ENCODE results near the gene NLGN2.
A peak's percentile ranks its signal among the peaks of the same experiment; 100 is the strongest.

Gene NLGN2

GRCh38 chr17:7466318-7466638, 58.6 kb downstream of the NLGN2 start:
- H3K4me2 ChIP-seq (ENCODE audit: low read length) = no peak overlapping the region
- H3K4me3 ChIP-seq (ENCODE audit: low read depth, low read length, poor library complexity, severe bottlenecking) = no peak overlapping the region
- no peak overlapping the region for H2AFZ ChIP-seq (ENCODE audit: low read length)
- H3K4me1 ChIP-seq (ENCODE audit: insufficient read depth, low read length, severe bottlenecking) = peaks cover 20% of the 10 kb centered on the region
- H3K27me3 ChIP-seq (ENCODE audit: insufficient read depth, low read length) = no peaks in the 10 kb centered on the region
- peaks cover 30% of the 10 kb centered on the region for H3K36me3 ChIP-seq (ENCODE audit: insufficient read depth, low read length)
- TF ChIP-seq EZH2 (IDR thresholded peaks at IDR 0.05; ENCODE audit: borderline replicate concordance, low read length) (no peak), CTCF (IDR thresholded peaks at IDR 0.05; ENCODE audit: low read length) (no peak)
- peak overlapping the region; percentile 80 for H3K27ac ChIP-seq (ENCODE audit: low read depth, low read length, poor library complexity, severe bottlenecking)
- no peaks in the 10 kb centered on the region for H3K9me2 ChIP-seq (ENCODE audit: low read depth, low read length)
- no peaks in the 10 kb centered on the region for H3F3A ChIP-seq (ENCODE audit: insufficient read depth, low read length)
- no peaks in the 10 kb centered on the region for H4K20me1 ChIP-seq (ENCODE audit: insufficient read depth, low read length)
- no peaks in the 10 kb centered on the region for H3K79me2 ChIP-seq (ENCODE audit: insufficient read depth, low read length)
- H3K9ac ChIP-seq (ENCODE audit: low read length) = no peak overlapping the region
- H3K9me3 ChIP-seq (ENCODE audit: low read length) = no peaks in the 10 kb centered on the region

GRCh38 chr17:7466639-7467341, 59.1 kb downstream of the NLGN2 start:
- H3K27ac ChIP-seq (ENCODE audit: low read depth, low read length, poor library complexity, severe bottlenecking) = peak overlapping the region; percentile 80
- H4K20me1 ChIP-seq (ENCODE audit: insufficient read depth, low read length) = no peaks in the 10 kb centered on the region
- no peak overlapping the region; the same call in 1 of the 2 replicates for H3K9ac ChIP-seq (ENCODE audit: low read length)
- no peaks in the 10 kb centered on the region for H3K9me3 ChIP-seq (ENCODE audit: low read length)
- H3K27me3 ChIP-seq (ENCODE audit: insufficient read depth, low read length) = no peaks in the 10 kb centered on the region
- H3K36me3 ChIP-seq (ENCODE audit: insufficient read depth, low read length) = peaks cover 25% of the 10 kb centered on the region
- TF ChIP-seq EZH2 (IDR thresholded peaks at IDR 0.05; ENCODE audit: borderline replicate concordance, low read length) = no peak
- TF ChIP-seq CTCF (IDR thresholded peaks at IDR 0.05; ENCODE audit: low read length) = no peak
- H2AFZ ChIP-seq (ENCODE audit: low read length) = no peak overlapping the region
- H3K4me3 ChIP-seq (ENCODE audit: low read depth, low read length, poor library complexity, severe bottlenecking) = no peak overlapping the region
- H3K4me1 ChIP-seq (ENCODE audit: insufficient read depth, low read length, severe bottlenecking) = peaks cover 20% of the 10 kb centered on the region
- peak overlapping the region; percentile 12; the same call in 1 of the 2 replicates for H3K4me2 ChIP-seq (ENCODE audit: low read length)
- H3K9me2 ChIP-seq (ENCODE audit: low read depth, low read length) = no peaks in the 10 kb centered on the region
- H3K79me2 ChIP-seq (ENCODE audit: insufficient read depth, low read length) = no peaks in the 10 kb centered on the region
- no peaks in the 10 kb centered on the region for H3F3A ChIP-seq (ENCODE audit: insufficient read depth, low read length)

- Histone ChIP-seq H3K36me3 (ENCODE audit: insufficient read depth, low read length) (peaks cover 24% of the 10 kb centered on the region), H3F3A (ENCODE audit: insufficient read depth, low read length) (no peaks in the 10 kb centered on the region), H3K4me1 (ENCODE audit: insufficient read depth, low read length, severe bottlenecking) (peaks cover 20% of the 10 kb centered on the region), H3K79me2 (ENCODE audit: insufficient read depth, low read length) (no peaks in the 10 kb centered on the region), H3K4me3 (ENCODE audit: low read depth, low read length, poor library complexity, severe bottlenecking) (no peak overlapping the region), H3K9me3 (ENCODE audit: low read length) (no peaks in the 10 kb centered on the region), H4K20me1 (ENCODE audit: insufficient read depth, low read length) (no peaks in the 10 kb centered on the region), H2AFZ (ENCODE audit: low read length) (no peak overlapping the region), H3K27me3 (ENCODE audit: insufficient read depth, low read length) (no peaks in the 10 kb centered on the region), H3K9me2 (ENCODE audit: low read depth, low read length) (no peaks in the 10 kb centered on the region), H3K27ac (ENCODE audit: low read depth, low read length, poor library complexity, severe bottlenecking) (peak overlapping the region; percentile 80), H3K9ac (ENCODE audit: low read length) (no peak overlapping the region; the same call in 1 of the 2 replicates), H3K4me2 (ENCODE audit: low read length) (peak overlapping the region; percentile 12; the same call in 1 of the 2 replicates)
- TF ChIP-seq EZH2 (IDR thresholded peaks at IDR 0.05; ENCODE audit: borderline replicate concordance, low read length) (no peak), CTCF (IDR thresholded peaks at IDR 0.05; ENCODE audit: low read length) (no peak)
Measured at GRCh38 chr17:7467498-7467897, 59.9 kb downstream of the NLGN2 start.

Measured in OCI-LY1 (cell line).